D721Med (cell line): ENCODE results near the gene ELL.
A peak's percentile ranks its signal among the peaks of the same experiment; 100 is the strongest.
"Not testable (repeated sequence)": the region's sequence is repeated elsewhere in the genome, so short reads cannot be mapped to it uniquely, and the experiment has no call there.

Experiments used
- DNase-seq: peaks from one replicate; pipeline ENCODE4 v3.0.0; 2011; ENCODE audit warnings: low spot score; ENCODE audit not compliant: insufficient read length
- FAIRE-seq: peaks from 2 replicates; lab custom pipeline; 2011; peaks lifted over from hg19 to GRCh38; lab: Jason Lieb, UNC
- CTCF ChIP-seq: IDR thresholded peaks from 2 replicates; pipeline ENCODE4 v1.5.1; 2012; ENCODE audit warnings: mild to moderate bottlenecking, control low read depth; ENCODE audit not compliant: insufficient read depth; ENCODE audit errors: missing control alignments

The ELL gene

GRCh38 chr19:18415178-18415867, 106.5 kb downstream of the ELL start:
- FAIRE-seq (no peak), DNase-seq (no peak)
- TF ChIP-seq CTCF = no peak

- no peak for TF ChIP-seq CTCF
- FAIRE-seq (no peak), DNase-seq (no peak)
Measured at GRCh38 chr19:18414504-18415177, 107.2 kb downstream of the ELL start.

GRCh38 chr19:18412610-18413239, 109.1 kb downstream of the ELL start:
- TF ChIP-seq CTCF = no peak
- no peak for DNase-seq
- no peak for FAIRE-seq

- DNase-seq = no peak
- no peak for FAIRE-seq
- TF ChIP-seq CTCF = peak; percentile 17
Measured at GRCh38 chr19:18408053-18408476, 113.8 kb downstream of the ELL start.

GRCh38 chr19:18406749-18407148, 115.1 kb downstream of the ELL start:
- DNase-seq (no peak), FAIRE-seq (no peak)
- TF ChIP-seq CTCF = no peak

- FAIRE-seq, DNase-seq: not testable (repeated sequence)
Measured at GRCh38 chr19:18405754-18406153, 116.1 kb downstream of the ELL start.

GRCh38 chr19:18402455-18403248, 119.2 kb downstream of the ELL start:
- not testable (repeated sequence) for DNase-seq, FAIRE-seq
